OCI-LY1 (cell line): ENCODE measurements around the gene SRI.

Source experiments
- H2AFZ ChIP-seq: fragments of 200-600 bp; sonication (generic), shearing (Covaris generic); 2 replicates; pipeline ENCODE4 v1.6.0; 2014; ENCODE audit warnings: antibody characterized with exemption, mild to moderate bottlenecking, low read length
- H3F3A ChIP-seq: fragments of 200-600 bp; sonication (generic), shearing (Covaris generic); 2 replicates; pipeline ENCODE4 v1.6.0; 2014; ENCODE audit warnings: mild to moderate bottlenecking, antibody characterized with exemption, low read length, moderate library complexity; ENCODE audit not compliant: insufficient read depth
- H3K27ac ChIP-seq: fragments of 200-600 bp; sonication (generic); 2 replicates; pipeline ENCODE4 v1.5.1; 2014; ENCODE audit warnings: low read length, mixed run types, mild to moderate bottlenecking, low read depth; ENCODE audit not compliant: poor library complexity, severe bottlenecking
- H3K27me3 ChIP-seq: fragments of 200-600 bp; sonication (generic); 2 replicates; pipeline ENCODE4 v1.6.0; 2014; ENCODE audit warnings: antibody characterized with exemption, mild to moderate bottlenecking, low read length, moderate library complexity; ENCODE audit not compliant: insufficient read depth
- H3K36me3 ChIP-seq: fragments of 200-600 bp; sonication (generic); 2 replicates; pipeline ENCODE4 v1.6.1; 2014; ENCODE audit warnings: mild to moderate bottlenecking, antibody characterized with exemption, low read length, moderate library complexity, mixed read lengths; ENCODE audit not compliant: insufficient read depth
- H3K4me1 ChIP-seq: fragments of 200-600 bp; sonication (generic); 2 replicates; pipeline ENCODE4 v1.5.1; 2014; ENCODE audit warnings: mild to moderate bottlenecking, low read length, moderate library complexity; ENCODE audit not compliant: insufficient read depth, severe bottlenecking
- H3K4me2 ChIP-seq: fragments of 200-600 bp; sonication (generic), shearing (Covaris generic); 2 replicates; pipeline ENCODE4 v1.6.1; 2014; ENCODE audit warnings: low read length
- H3K4me3 ChIP-seq: fragments of 200-600 bp; sonication (generic); 2 replicates; pipeline ENCODE4 v1.5.1; 2014; ENCODE audit warnings: low read length, low read depth, mild to moderate bottlenecking, mixed read lengths; ENCODE audit not compliant: poor library complexity, severe bottlenecking
- H3K79me2 ChIP-seq: fragments of 200-600 bp; shearing (Covaris generic); 2 replicates; pipeline ENCODE4 v1.6.1; 2016; ENCODE audit warnings: mixed run types, low read length, mixed read lengths; ENCODE audit not compliant: insufficient read depth
- H3K9ac ChIP-seq: fragments of 200-600 bp; sonication (generic), shearing (Covaris generic); 2 replicates; pipeline ENCODE4 v1.6.1; 2014; ENCODE audit warnings: mild to moderate bottlenecking, low read length, mixed read lengths
- H3K9me2 ChIP-seq: fragments of 200-600 bp; sonication (generic), shearing (Covaris generic); 2 replicates; pipeline ENCODE4 v1.6.1; 2014; ENCODE audit warnings: low read depth, mild to moderate bottlenecking, low read length, mixed read lengths
- H3K9me3 ChIP-seq: fragments of 200-600 bp; shearing (Covaris generic); 2 replicates; pipeline ENCODE4 v1.6.1; 2014; ENCODE audit warnings: low read length, mixed read lengths
- H4K20me1 ChIP-seq: fragments of 200-600 bp; sonication (generic), shearing (Covaris generic); 2 replicates; pipeline ENCODE4 v1.6.0; 2016; ENCODE audit warnings: mild to moderate bottlenecking, low read length; ENCODE audit not compliant: insufficient read depth
- EZH2 ChIP-seq: fragments of 200-600 bp; sonication (generic), shearing (Covaris generic); IDR thresholded peaks from 2 replicates; pipeline ENCODE4 v1.8.0; 2017; ENCODE audit warnings: borderline replicate concordance, mixed run types, mild to moderate bottlenecking, antibody characterized with exemption, low read length, moderate library complexity, mixed read lengths
- TF ChIP-seq, protein P1 (sequence below): fragments of 200-600 bp; sonication (generic), shearing (Covaris generic); IDR thresholded peaks from 2 replicates; pipeline ENCODE4 v1.5.1; 2017; ENCODE audit warnings: mild to moderate bottlenecking, antibody characterized with exemption, low read length, moderate library complexity, mixed read lengths

SRI gene

DNA sequence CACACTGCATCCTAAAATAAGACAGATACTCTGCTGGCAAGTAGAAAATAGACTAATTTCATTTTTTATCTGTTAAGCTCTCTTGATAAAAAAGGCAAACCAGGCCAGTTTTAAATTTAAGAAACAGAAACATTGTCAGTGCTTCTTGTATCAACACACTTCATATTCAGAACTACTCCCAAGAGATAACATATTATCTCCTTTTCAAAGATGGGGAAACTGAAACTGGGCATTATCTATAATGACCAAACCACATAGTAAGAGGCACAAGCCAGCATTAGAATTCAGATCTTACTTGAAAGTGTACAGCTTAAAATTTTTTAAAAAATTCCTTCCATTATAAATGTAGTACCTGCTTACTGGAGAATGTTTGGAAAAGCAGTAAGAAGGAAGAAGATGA lies 14.7 kb downstream of the SRI start:
- Histone ChIP-seq H2AFZ (no peak overlapping the region), H3K79me2 (no peaks in the 10 kb centered on the region), H3K27ac (no peak overlapping the region), H3K4me2 (no peak overlapping the region), H3K4me1 (no peaks in the 10 kb centered on the region), H3K4me3 (no peak overlapping the region), H3K9me3 (no peaks in the 10 kb centered on the region), H3F3A (no peaks in the 10 kb centered on the region), H3K27me3 (no peaks in the 10 kb centered on the region), H3K36me3 (peaks cover 74% of the 10 kb centered on the region), H3K9ac (no peak overlapping the region), H3K9me2 (no peaks in the 10 kb centered on the region), H4K20me1 (no peaks in the 10 kb centered on the region)
- TF ChIP-seq EZH2: no peak
- TF ChIP-seq, protein P1, sequence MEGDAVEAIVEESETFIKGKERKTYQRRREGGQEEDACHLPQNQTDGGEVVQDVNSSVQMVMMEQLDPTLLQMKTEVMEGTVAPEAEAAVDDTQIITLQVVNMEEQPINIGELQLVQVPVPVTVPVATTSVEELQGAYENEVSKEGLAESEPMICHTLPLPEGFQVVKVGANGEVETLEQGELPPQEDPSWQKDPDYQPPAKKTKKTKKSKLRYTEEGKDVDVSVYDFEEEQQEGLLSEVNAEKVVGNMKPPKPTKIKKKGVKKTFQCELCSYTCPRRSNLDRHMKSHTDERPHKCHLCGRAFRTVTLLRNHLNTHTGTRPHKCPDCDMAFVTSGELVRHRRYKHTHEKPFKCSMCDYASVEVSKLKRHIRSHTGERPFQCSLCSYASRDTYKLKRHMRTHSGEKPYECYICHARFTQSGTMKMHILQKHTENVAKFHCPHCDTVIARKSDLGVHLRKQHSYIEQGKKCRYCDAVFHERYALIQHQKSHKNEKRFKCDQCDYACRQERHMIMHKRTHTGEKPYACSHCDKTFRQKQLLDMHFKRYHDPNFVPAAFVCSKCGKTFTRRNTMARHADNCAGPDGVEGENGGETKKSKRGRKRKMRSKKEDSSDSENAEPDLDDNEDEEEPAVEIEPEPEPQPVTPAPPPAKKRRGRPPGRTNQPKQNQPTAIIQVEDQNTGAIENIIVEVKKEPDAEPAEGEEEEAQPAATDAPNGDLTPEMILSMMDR: no peak

DNA sequence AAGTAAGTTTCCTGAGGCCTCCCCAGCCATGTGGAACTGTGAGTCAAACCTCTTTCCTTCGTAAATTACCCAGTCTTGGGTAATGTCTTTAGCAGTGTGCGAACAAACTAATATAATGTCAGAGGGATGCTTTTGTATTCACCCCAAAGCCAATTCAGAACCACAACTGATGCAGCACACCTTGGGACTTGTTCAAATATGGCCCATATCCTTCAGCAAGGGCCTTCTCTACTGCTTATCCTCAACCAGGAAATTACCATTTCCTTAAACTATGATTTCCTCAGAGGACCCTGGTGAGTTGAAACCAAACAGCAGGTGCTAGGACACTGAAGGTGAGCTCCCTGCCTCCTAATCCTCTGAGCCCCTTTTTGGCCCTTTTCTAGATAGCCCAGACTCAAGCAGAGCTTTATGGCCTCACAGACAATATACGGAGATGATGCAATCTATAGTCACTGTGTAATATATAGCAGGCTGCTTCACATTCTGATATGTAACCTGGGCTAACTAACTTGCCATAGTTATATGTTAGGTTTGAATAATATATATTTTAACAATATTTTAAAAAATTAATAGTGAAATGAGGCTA lies 15.2 kb downstream of the SRI start:
- Histone ChIP-seq H3K36me3 (peaks cover 69% of the 10 kb centered on the region), H3K79me2 (no peaks in the 10 kb centered on the region)

DNA sequence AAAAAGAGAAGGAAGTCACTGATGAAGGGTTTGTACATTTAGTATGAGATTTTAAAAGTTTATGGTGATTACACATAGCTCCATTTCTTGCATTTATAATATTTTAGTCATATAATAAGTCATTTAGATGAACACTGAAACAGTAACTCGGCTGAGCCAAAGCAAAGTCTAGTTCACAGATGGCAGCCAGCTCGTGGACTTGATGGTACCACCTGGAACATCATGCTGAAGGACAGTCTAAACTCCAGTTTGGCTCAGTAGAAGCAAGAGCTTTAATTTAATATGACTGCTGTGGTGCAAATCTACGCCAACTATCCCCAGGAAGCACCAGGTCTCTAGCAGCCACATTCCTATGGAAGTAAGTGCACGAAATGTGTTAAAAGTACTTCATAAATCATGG lies 16.4 kb downstream of the SRI start:
- H3K4me2 ChIP-seq: no peak overlapping the region
- no peak overlapping the region for H3K9ac ChIP-seq
- no peaks in the 10 kb centered on the region for H3K4me1 ChIP-seq
- H2AFZ ChIP-seq: no peak overlapping the region
- no peaks in the 10 kb centered on the region for H3K27me3 ChIP-seq
- H3K9me2 ChIP-seq: no peaks in the 10 kb centered on the region
- no peaks in the 10 kb centered on the region for H3F3A ChIP-seq
- peaks cover 58% of the 10 kb centered on the region for H3K36me3 ChIP-seq
- no peaks in the 10 kb centered on the region for H4K20me1 ChIP-seq
- H3K79me2 ChIP-seq: no peaks in the 10 kb centered on the region
- no peak for TF ChIP-seq EZH2
- TF ChIP-seq, protein P1: no peak
- H3K9me3 ChIP-seq: no peaks in the 10 kb centered on the region
- H3K4me3 ChIP-seq: no peak overlapping the region
- no peak overlapping the region for H3K27ac ChIP-seq

More for the DNA sequence above, 15.2 kb downstream of the SRI start:
- no peaks in the 10 kb centered on the region for H4K20me1 ChIP-seq
- H3K9ac ChIP-seq: no peak overlapping the region
- H3K4me3 ChIP-seq: no peak overlapping the region
- no peak overlapping the region for H3K4me2 ChIP-seq
- no peak overlapping the region for H2AFZ ChIP-seq
- no peaks in the 10 kb centered on the region for H3F3A ChIP-seq
- no peaks in the 10 kb centered on the region for H3K27me3 ChIP-seq
- no peaks in the 10 kb centered on the region for H3K4me1 ChIP-seq
- H3K9me3 ChIP-seq: no peaks in the 10 kb centered on the region
- no peak for TF ChIP-seq EZH2
- TF ChIP-seq, protein P1: no peak
- no peaks in the 10 kb centered on the region for H3K9me2 ChIP-seq
- H3K27ac ChIP-seq: no peak overlapping the region
